ENCODE data around the gene STRIP2. TPM values are rescaled to one million over a fixed set of nuclear protein-coding genes. Genes with fewer than 3 reads are reported as not detected.

The STRIP2 gene
- total and polyA plus RNA-seq, 7 experiments from 2014 or later: 0.14 to 21.4 (median 0.27) TPM; not detected in 3

DNA sequence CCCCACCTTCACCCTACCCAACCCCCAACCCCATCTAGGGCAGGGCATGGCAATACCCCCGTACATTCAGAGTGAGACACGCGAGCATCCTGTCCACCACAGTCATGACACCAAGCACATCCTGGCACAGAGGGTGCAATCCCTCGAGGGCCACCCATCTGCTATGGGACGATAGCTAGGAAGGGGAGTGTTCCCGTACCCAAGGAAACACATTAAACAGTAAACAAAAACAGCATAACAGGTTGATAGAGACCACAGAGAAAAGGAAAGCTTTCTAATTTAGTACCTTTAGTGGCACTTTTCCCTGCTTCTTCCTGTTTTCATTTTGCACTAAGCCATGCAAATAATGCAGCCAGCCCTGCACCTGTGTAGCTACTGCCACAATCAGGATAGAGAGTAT, 65.8 kb downstream of the STRIP2 start:
- H3K27me3 ChIP-seq (ENCODE audit: control insufficient read depth in 2 of 2, insufficient read depth in 2 of 2, low read length in 2 of 2): no peaks in the 10 kb centered on the region
- Mint-ChIP-seq H3K4me1 (peaks cover 14 to 37% (median 16%) of the 10 kb centered on the region in 7 donors), H3K4me3 (peak overlapping the region in 5 of 10 donors; percentile 12 to 40 (median 18)), H3K27me3 (peaks cover 0 to 19% (median 0%) of the 10 kb centered on the region in 5 donors), H3K36me3 (peaks cover 0 to 3% (median 0%) of the 10 kb centered on the region in 5 donors), H3K27ac (peak overlapping the region in 4 of 9 donors; percentile 28 to 77 (median 54)), H3K9me3 (peaks cover 0 to 2% (median 0%) of the 10 kb centered on the region in 11 donors)
- ChIA-PET POLR2A (no interaction called here), CTCF (interaction anchor here (0.8 kb wide), 1 partner anchor 66 kb away, joined by 4 read pairs; the partner anchor contains the start of gene STRIP2)
- H3K9me3 ChIP-seq (ENCODE audit: control insufficient read depth in 2 of 3, low read length in 3 of 3): no peaks in the 10 kb centered on the region
- H3K27ac ChIP-seq (ENCODE audit: low read depth, low read length): no peak overlapping the region
- peaks cover 4 to 7% of the 10 kb centered on the region in 2 donors for H3K4me1 ChIP-seq (ENCODE audit: control insufficient read depth in 2 of 2, insufficient read depth in 2 of 2, low read length in 2 of 2)
- intact Hi-C loops (cut with micrococcal nuclease): loop anchor here (5.0 to 10.0 kb wide), 4 partner anchors 137 to 638 kb away; partner anchors contain the start of genes ATP6V1F (in 1 of the 2) and KLHDC10 (in 1 of the 2)
- ATAC-seq (no peak), DNase-seq (no peak)
- no peaks in the 10 kb centered on the region for H3K36me3 ChIP-seq (ENCODE audit: control insufficient read depth in 2 of 3, insufficient read depth in 3 of 3, low read length in 3 of 3)
- H3K4me3 ChIP-seq (ENCODE audit: low read length): no peak overlapping the region

DNA sequence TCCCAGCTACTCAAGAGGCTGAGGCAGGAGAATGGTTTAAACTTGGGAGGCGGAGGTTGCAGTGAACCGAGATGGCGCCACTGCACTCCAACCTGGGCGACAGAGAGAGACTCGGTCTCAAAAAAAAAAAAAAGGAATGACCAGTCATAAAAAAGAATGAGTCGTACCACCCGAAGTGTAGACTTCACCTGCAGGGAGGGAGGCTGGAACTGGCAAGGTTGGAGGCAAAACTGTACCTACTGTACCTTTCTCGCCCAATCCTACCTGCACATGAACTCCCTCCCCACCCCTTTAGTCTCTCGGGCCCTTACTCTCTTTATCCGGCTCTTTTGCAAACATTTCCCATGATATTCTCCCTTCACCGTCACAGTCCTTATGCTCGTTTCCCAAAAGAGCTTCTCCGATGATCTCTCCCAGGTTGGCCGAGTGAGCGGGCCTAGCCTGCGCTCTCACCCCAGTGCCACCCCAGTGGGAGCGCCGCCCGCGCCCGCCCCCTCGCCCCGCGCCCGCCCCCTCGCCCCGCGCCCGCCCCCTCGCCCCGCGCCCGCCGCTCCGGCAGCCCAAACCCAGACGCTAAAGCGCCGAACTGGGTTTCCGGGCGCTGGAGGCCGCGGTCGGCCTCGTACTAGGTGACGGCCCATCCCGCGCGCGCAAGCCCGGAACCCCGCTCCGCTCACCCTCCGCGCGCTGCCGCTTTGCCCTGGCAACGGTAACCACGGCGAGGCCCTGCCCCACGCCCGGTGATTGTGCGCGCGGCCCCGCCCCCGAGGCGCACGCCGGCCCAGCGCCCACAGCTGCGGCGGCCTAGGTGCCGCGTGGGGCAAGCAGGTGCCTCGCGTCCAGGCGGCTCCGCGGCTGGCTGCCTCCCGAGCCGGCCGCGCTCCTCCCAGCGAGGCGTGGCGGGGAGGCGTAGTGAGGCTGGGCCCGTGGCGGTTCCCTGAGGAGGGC, 67.8 kb downstream of the STRIP2 start, which contains the start of gene SMKR1:
Gene SMKR1 (plus strand): TSS at position 772 of the 948 bp plus-strand sequence. CDS start 294 bp downstream, outside the sequence.
- Histone ChIP-seq H3K9me3 (ENCODE audit: control insufficient read depth in 2 of 3, low read length in 3 of 3) (no peaks in the 10 kb centered on the region), H3K36me3 (ENCODE audit: control insufficient read depth in 2 of 3, insufficient read depth in 3 of 3, low read length in 3 of 3) (no peaks in the 10 kb centered on the region), H3K27me3 (ENCODE audit: control insufficient read depth in 2 of 2, insufficient read depth in 2 of 2, low read length in 2 of 2) (no peaks in the 10 kb centered on the region), H3K4me1 (ENCODE audit: control insufficient read depth in 2 of 2, insufficient read depth in 2 of 2, low read length in 2 of 2) (peaks cover 4 to 7% of the 10 kb centered on the region in 2 donors), H3K27ac (ENCODE audit: low read depth, low read length) (peak within 1 kb of the TSS; percentile 70), H3K4me3 (ENCODE audit: low read length) (peak within 1 kb of the TSS; percentile 64)
- peaks cover 0 to 3% (median 0%) of the 10 kb centered on the region in 5 donors for H3K36me3 Mint-ChIP-seq
- peak; percentile 86 to 94 (median 91) for DNase-seq
- intact Hi-C loops (cut with micrococcal nuclease): loop anchor here (1.0 to 10.0 kb wide), 10 partner anchors 68 to 763 kb away; partner anchors contain the start of genes NRF1 (in 2 of the 2), STRIP2 (in 2 of the 2), ATP6V1F (in 1 of the 2) and CALU (in 1 of the 2)
- POLR2A ChIA-PET: no interaction called here
- H3K27ac Mint-ChIP-seq: peak within 1 kb of the TSS; percentile 70 to 93 (median 83)
- ATAC-seq: peak; percentile 98
- peaks cover 0 to 2% (median 0%) of the 10 kb centered on the region in 11 donors for H3K9me3 Mint-ChIP-seq
- CTCF ChIA-PET: interaction anchor here (0.6 kb wide), 3 partner anchors 25 to 110 kb away, joined by 3 to 4 read pairs (median 4); no protein-coding TSS in a partner anchor
- H3K4me3 Mint-ChIP-seq: peak within 1 kb of the TSS; percentile 75 to 91 (median 86)
- H3K4me1 Mint-ChIP-seq: peaks cover 14 to 25% (median 16%) of the 10 kb centered on the region in 7 donors
- peaks cover 0 to 21% (median 0%) of the 10 kb centered on the region in 5 donors for H3K27me3 Mint-ChIP-seq

- Histone ChIP-seq H3K27ac (ENCODE audit: low read depth, low read length) (peak overlapping the region; percentile 68), H3K4me3 (ENCODE audit: low read length) (peak overlapping the region; percentile 64), H3K27me3 (ENCODE audit: control insufficient read depth in 2 of 2, insufficient read depth in 2 of 2, low read length in 2 of 2) (no peaks in the 10 kb centered on the region), H3K9me3 (ENCODE audit: control insufficient read depth in 2 of 3, low read length in 3 of 3) (no peaks in the 10 kb centered on the region), H3K4me1 (ENCODE audit: control insufficient read depth in 2 of 2, insufficient read depth in 2 of 2, low read length in 2 of 2) (peaks cover 4 to 7% of the 10 kb centered on the region in 2 donors), H3K36me3 (ENCODE audit: control insufficient read depth in 2 of 3, insufficient read depth in 3 of 3, low read length in 3 of 3) (no peaks in the 10 kb centered on the region)
- Mint-ChIP-seq H3K9me3 (peaks cover 0 to 2% (median 0%) of the 10 kb centered on the region in 11 donors), H3K4me1 (peaks cover 14 to 22% (median 16%) of the 10 kb centered on the region in 7 donors), H3K27me3 (peaks cover 0 to 23% (median 0%) of the 10 kb centered on the region in 5 donors), H3K36me3 (peaks cover 0 to 3% (median 0%) of the 10 kb centered on the region in 5 donors), H3K27ac (peak overlapping the region; percentile 44 to 93 (median 82)), H3K4me3 (peak overlapping the region; percentile 75 to 91 (median 86))
- DNase-seq (peak in 6 of 9 donors; percentile 1 to 22 (median 10)), ATAC-seq (no peak)
- ChIA-PET POLR2A (no interaction called here), CTCF (interaction anchor here (0.6 to 1.3 kb wide), 2 partner anchors 25 to 30 kb away, joined by 3 to 6 read pairs; no protein-coding TSS in a partner anchor)
- intact Hi-C loops (cut with micrococcal nuclease): loop anchor here (1.0 to 10.0 kb wide), 10 partner anchors 69 to 764 kb away; partner anchors contain the start of genes NRF1 (in 2 of the 2), STRIP2 (in 2 of the 2), ATP6V1F (in 1 of the 2) and CALU (in 1 of the 2)
Measured at GRCh38 chr7:129502708-129503685, 68.8 kb downstream of the STRIP2 start.

DNA sequence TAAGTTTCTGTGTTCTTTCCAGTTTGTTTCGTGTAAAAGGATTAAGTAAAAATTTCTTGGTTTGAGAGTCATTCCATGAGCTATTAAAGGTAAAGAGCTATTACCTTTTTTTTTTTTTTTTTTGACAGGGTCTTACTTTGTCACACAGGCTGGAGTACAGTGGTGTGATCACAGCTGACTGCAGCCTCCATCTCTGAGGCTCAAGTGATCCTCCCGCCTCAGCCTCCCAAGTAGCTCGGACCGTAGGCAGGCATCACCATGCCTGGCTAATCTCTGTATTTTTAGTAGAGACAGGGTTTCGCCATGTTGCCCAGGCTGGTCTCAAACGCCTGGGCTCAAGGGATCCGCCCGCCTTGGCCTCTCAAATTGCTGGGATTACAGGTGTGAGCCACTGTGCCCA, 69.5 kb downstream of the STRIP2 start:
- Histone ChIP-seq H3K27me3 (ENCODE audit: control insufficient read depth in 2 of 2, insufficient read depth in 2 of 2, low read length in 2 of 2) (no peaks in the 10 kb centered on the region), H3K27ac (ENCODE audit: low read depth, low read length) (peak overlapping the region; percentile 68), H3K36me3 (ENCODE audit: control insufficient read depth in 2 of 3, insufficient read depth in 3 of 3, low read length in 3 of 3) (no peaks in the 10 kb centered on the region), H3K4me3 (ENCODE audit: low read length) (no peak overlapping the region), H3K9me3 (ENCODE audit: control insufficient read depth in 2 of 3, low read length in 3 of 3) (no peaks in the 10 kb centered on the region), H3K4me1 (ENCODE audit: control insufficient read depth in 2 of 2, insufficient read depth in 2 of 2, low read length in 2 of 2) (peaks cover 4 to 7% of the 10 kb centered on the region in 2 donors)
- ChIA-PET CTCF (interaction anchor here (1.3 kb wide), 1 partner anchor 30 kb away, joined by 6 read pairs; no protein-coding TSS in a partner anchor), POLR2A (no interaction called here)
- Mint-ChIP-seq H3K4me1 (peaks cover 14 to 22% (median 16%) of the 10 kb centered on the region in 7 donors), H3K27me3 (peaks cover 0 to 23% (median 0%) of the 10 kb centered on the region in 5 donors), H3K27ac (peak overlapping the region in 8 of 9 donors; percentile 44 to 93 (median 82)), H3K36me3 (peaks cover 0 to 3% (median 0%) of the 10 kb centered on the region in 5 donors), H3K9me3 (peaks cover 0 to 2% (median 0%) of the 10 kb centered on the region in 11 donors), H3K4me3 (peak overlapping the region; percentile 75 to 91 (median 86))
- no peak for DNase-seq
- no peak for ATAC-seq
- intact Hi-C loops (cut with micrococcal nuclease): loop anchor here (2.0 to 10.0 kb wide), 5 partner anchors 134 to 765 kb away; partner anchors contain the start of genes ATP6V1F (in 1 of the 2), CALU (in 1 of the 2) and KLHDC10 (in 1 of the 2)

GRCh38 chr7:129512192-129512591, 78.0 kb downstream of the STRIP2 start:
- peak overlapping the region in 1 of 9 donors; percentile 56 for H3K27ac Mint-ChIP-seq
- ATAC-seq (no peak), DNase-seq (no peak)
- no peaks in the 10 kb centered on the region for H3K9me3 ChIP-seq (ENCODE audit: control insufficient read depth in 2 of 3, low read length in 3 of 3)
- no peaks in the 10 kb centered on the region for H3K4me1 ChIP-seq (ENCODE audit: control insufficient read depth in 2 of 2, insufficient read depth in 2 of 2, low read length in 2 of 2)
- H3K4me3 Mint-ChIP-seq: no peak overlapping the region
- H3K4me3 ChIP-seq (ENCODE audit: low read length): no peak overlapping the region
- H3K27ac ChIP-seq (ENCODE audit: low read depth, low read length): no peak overlapping the region
- intact Hi-C loops (cut with micrococcal nuclease): no loop called here
- ChIA-PET CTCF (no interaction called here), POLR2A (no interaction called here)
- peaks cover 0 to 3% (median 0%) of the 10 kb centered on the region in 5 donors for H3K36me3 Mint-ChIP-seq
- no peaks in the 10 kb centered on the region for H3K36me3 ChIP-seq (ENCODE audit: control insufficient read depth in 2 of 3, insufficient read depth in 3 of 3, low read length in 3 of 3)
- H3K27me3 ChIP-seq (ENCODE audit: control insufficient read depth in 2 of 2, insufficient read depth in 2 of 2, low read length in 2 of 2): no peaks in the 10 kb centered on the region
- peaks cover 0 to 2% (median 0%) of the 10 kb centered on the region in 11 donors for H3K9me3 Mint-ChIP-seq
- peaks cover 0 to 3% (median 0%) of the 10 kb centered on the region in 5 donors for H3K27me3 Mint-ChIP-seq
- H3K4me1 Mint-ChIP-seq: peaks cover 0 to 1% (median 0%) of the 10 kb centered on the region in 7 donors
